CD14-positive monocyte (primary cell): ENCODE measurements around the gene DCDC2. TPM values are rescaled to one million over a fixed set of nuclear protein-coding genes. Genes with fewer than 3 reads are reported as not detected.

Source experiments
- DNase-seq, 3 donors: peaks; one replicate each; pipeline ENCODE4 v3.0.0-alpha.2; 2011 to 2022
- H2AFZ ChIP-seq: 2 replicates; pipeline ENCODE4 v1.6.0; 2012; ENCODE audit warnings: mild to moderate bottlenecking, low read depth, low read length, inconsistent platforms; ENCODE audit not compliant: insufficient read depth, poor library complexity, severe bottlenecking
- H3K27ac ChIP-seq, 2 donors: 1 replicate in 1 of 2; 2 replicates in 1 of 2; pipeline ENCODE4 v1.5.1; 2012 to 2013; ENCODE audit warnings: low read length in 2 of 2, control low read depth in 1 of 2, inconsistent platforms in 1 of 2, low read depth in 1 of 2, mild to moderate bottlenecking in 1 of 2
- H3K27me3 ChIP-seq, 2 donors: one replicate each; pipeline versions ENCODE4 v1.6.0 to v1.6.1; 2011 to 2013; ENCODE audit warnings: low read length in 2 of 2; ENCODE audit not compliant: control insufficient read depth in 2 of 2, insufficient read depth in 2 of 2
- H3K36me3 ChIP-seq, 2 donors: replicated peaks in 1 of 2; 1 replicate in 1 of 2; 2 replicates in 1 of 2; pipeline versions ENCODE4 v1.5.1 to v1.6.1; 2012 to 2013; ENCODE audit warnings: low read length in 2 of 2, control low read depth in 1 of 2, inconsistent platforms in 1 of 2, mild to moderate bottlenecking in 1 of 2; ENCODE audit not compliant: insufficient read depth in 2 of 2, control insufficient read depth in 1 of 2
- H3K4me1 ChIP-seq, 2 donors: 1 replicate in 1 of 2; 2 replicates in 1 of 2; pipeline versions ENCODE4 v1.5.1 to v1.6.1; 2012 to 2013; ENCODE audit warnings: low read length in 2 of 2, control low read depth in 1 of 2, inconsistent platforms in 1 of 2, mild to moderate bottlenecking in 1 of 2, moderate library complexity in 1 of 2; ENCODE audit not compliant: insufficient read depth in 2 of 2, control insufficient read depth in 1 of 2
- H3K4me2 ChIP-seq: replicated peaks from 2 replicates; pipeline ENCODE3; 2012; ENCODE audit warnings: low read length, moderate library complexity, mild to moderate bottlenecking; ENCODE audit not compliant: poor library complexity, severe bottlenecking; ENCODE audit errors: extremely low read depth
- H3K4me3 ChIP-seq, 3 experiments: fragments of 200-600 bp in 1 of 3; sonication (generic) in 1 of 3; replicated peaks in 1 of 3; 1 replicate in 2 of 3; 2 replicates in 1 of 3; pipeline ENCODE4 v1.5.1; 2011 to 2013; ENCODE audit warnings: low read length in 3 of 3, mild to moderate bottlenecking in 3 of 3, control low read depth in 2 of 3, low read depth in 2 of 3, inconsistent platforms in 1 of 3, moderate library complexity in 1 of 3
- H3K79me2 ChIP-seq: 2 replicates; pipeline ENCODE4 v1.6.0; 2012; ENCODE audit warnings: mild to moderate bottlenecking, control low read depth, inconsistent platforms, low read length, moderate library complexity; ENCODE audit not compliant: insufficient read depth
- H3K9ac ChIP-seq: 2 replicates; pipeline ENCODE4 v1.6.0; 2017; ENCODE audit warnings: low read length, mild to moderate bottlenecking; ENCODE audit not compliant: insufficient read depth, poor library complexity, severe bottlenecking
- H3K9me3 ChIP-seq, 2 donors: replicated peaks in 1 of 2; 1 replicate in 1 of 2; 2 replicates in 1 of 2; pipeline versions ENCODE4 v1.5.1 to v1.6.1; 2012 to 2013; ENCODE audit warnings: low read length in 2 of 2, control low read depth in 1 of 2; ENCODE audit not compliant: control insufficient read depth in 1 of 2, insufficient read depth in 1 of 2
- H4K20me1 ChIP-seq: 2 replicates; pipeline ENCODE4 v1.6.0; 2012; ENCODE audit warnings: mild to moderate bottlenecking, low read length, control low read depth, moderate library complexity; ENCODE audit not compliant: insufficient read depth
- H3K27ac Mint-ChIP-seq, 7 donors: one replicate each; pipeline ENCODE4 v1.8.0; 2020; ENCODE audit warnings: mild to moderate bottlenecking in 7 of 7, mixed read lengths in 7 of 7, moderate library complexity in 6 of 7, inconsistent platforms in 2 of 7
- H3K27me3 Mint-ChIP-seq, 3 donors: one replicate each; pipeline ENCODE4 v1.8.0; 2021 to 2022; ENCODE audit warnings: low read depth in 3 of 3, mild to moderate bottlenecking in 3 of 3, mixed read lengths in 3 of 3, moderate library complexity in 3 of 3, inconsistent platforms in 1 of 3
- H3K36me3 Mint-ChIP-seq, 2 donors: one replicate each; pipeline ENCODE4 v1.8.0; 2020; ENCODE audit warnings: mixed read lengths in 2 of 2, inconsistent platforms in 1 of 2, mild to moderate bottlenecking in 1 of 2
- H3K4me1 Mint-ChIP-seq: one replicate; pipeline ENCODE4 v1.8.0; 2020; ENCODE audit warnings: mild to moderate bottlenecking, mixed read lengths
- H3K4me3 Mint-ChIP-seq, 2 donors: one replicate each; pipeline ENCODE4 v1.8.0; 2020; ENCODE audit warnings: mild to moderate bottlenecking in 2 of 2, mixed read lengths in 2 of 2, moderate library complexity in 1 of 2
- H3K9me3 Mint-ChIP-seq, 7 donors: one replicate each; pipeline ENCODE4 v1.8.0; 2020 to 2022; ENCODE audit warnings: mixed read lengths in 7 of 7, mild to moderate bottlenecking in 6 of 7, moderate library complexity in 6 of 7, inconsistent platforms in 2 of 7
- CTCF ChIP-seq: fragments of 200-600 bp; IDR thresholded peaks from one replicate; pipeline ENCODE4 v1.8.0; 2022; ENCODE audit warnings: antibody characterized with exemption, mild to moderate bottlenecking
- WGBS: methylation state at CpG from one replicate; pipeline ENCODE4 v1.1.5; 2013; ENCODE audit warnings: missing lambda C conversion rate; ENCODE audit not compliant: insufficient coverage; 5-methylcytosine and 5-hydroxymethylcytosine counted together
- intact Hi-C, 2 donors: fragments of 100-400 bp; cut with micrococcal nuclease; formaldehyde crosslinking; loops; one replicate each; pipeline versions ENCODE4 v1.15.0 to v1.15.1; 2023
- polyA plus RNA-seq, 3 donors: library from polyadenylated mRNA; depleted of rRNA in 1 of 3; unstranded in 2 of 3; stranded (reverse) in 1 of 3; fragments of 300-500 nt in 2 of 3; fragments of >200 nt in 1 of 3; fragmentation: Illumina TruSeq in 2 of 3; gene quantifications; 1 replicate in 2 of 3; 2 replicates in 1 of 3; pipeline ENCODE4 v1.2.3, GENCODE V29; 2012 to 2021

The DCDC2 gene
- polyA plus RNA-seq, 3 donors = not detected

GRCh38 chr6:24194978-24195700 lies 162.7 kb downstream of the DCDC2 start:
- 100% methylated on average over 1 of the region's 2 CpGs for WGBS
- DNase-seq = no peak
- H3K27ac ChIP-seq = no peak overlapping the region
- intact Hi-C loops = no loop called here
- Mint-ChIP-seq H3K4me1 (no peaks in the 10 kb centered on the region), H3K36me3 (no peaks in the 10 kb centered on the region), H3K4me3 (no peak overlapping the region), H3K9me3 (peaks cover 2 to 8% (median 2%) of the 10 kb centered on the region in 7 donors), H3K27ac (no peak overlapping the region), H3K27me3 (peaks cover 0 to 3% (median 2%) of the 10 kb centered on the region in 3 donors)
- no peaks in the 10 kb centered on the region for H4K20me1 ChIP-seq
- H3K79me2 ChIP-seq = no peaks in the 10 kb centered on the region
- no peak overlapping the region for H3K9ac ChIP-seq
- no peaks in the 10 kb centered on the region for H3K27me3 ChIP-seq
- H3K4me3 ChIP-seq = no peak overlapping the region
- H3K4me1 ChIP-seq = no peaks in the 10 kb centered on the region
- H2AFZ ChIP-seq = no peak overlapping the region
- no peaks in the 10 kb centered on the region for H3K36me3 ChIP-seq
- no peak overlapping the region for H3K4me2 ChIP-seq
- TF ChIP-seq CTCF = no peak
- H3K9me3 ChIP-seq = no peaks in the 10 kb centered on the region

DNA sequence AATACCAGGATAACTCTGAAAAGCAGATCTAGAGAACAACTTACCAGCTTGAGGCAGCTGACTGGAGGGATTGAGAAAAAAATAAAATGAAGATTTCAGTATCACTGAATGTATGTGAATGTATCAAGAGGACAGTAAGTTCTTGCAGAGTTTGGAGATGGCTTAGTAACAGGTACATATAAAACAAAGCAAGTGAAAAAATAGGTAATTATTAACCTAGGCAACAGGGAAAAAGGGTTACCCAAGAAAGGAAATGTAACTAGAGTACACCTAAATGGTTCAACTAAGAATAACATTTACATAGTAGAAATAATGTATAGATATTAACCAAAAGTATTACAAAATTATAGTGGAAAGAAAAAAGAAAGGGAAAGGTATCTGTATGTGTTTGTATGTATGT lies 164.5 kb downstream of the DCDC2 start:
- H3K27me3 Mint-ChIP-seq = peaks cover 0 to 3% (median 0%) of the 10 kb centered on the region in 3 donors
- no peaks in the 10 kb centered on the region for H3K36me3 Mint-ChIP-seq
- no peak overlapping the region for H3K4me3 ChIP-seq
- no peaks in the 10 kb centered on the region for H3K79me2 ChIP-seq
- H3K36me3 ChIP-seq = no peaks in the 10 kb centered on the region
- no peak overlapping the region for H3K4me3 Mint-ChIP-seq
- no peak overlapping the region for H3K27ac ChIP-seq
- no peaks in the 10 kb centered on the region for H3K27me3 ChIP-seq
- no peak overlapping the region for H2AFZ ChIP-seq
- no peaks in the 10 kb centered on the region for H3K4me1 Mint-ChIP-seq
- DNase-seq = no peak
- H3K9me3 Mint-ChIP-seq = peaks cover 0 to 7% (median 2%) of the 10 kb centered on the region in 7 donors
- no peak overlapping the region for H3K4me2 ChIP-seq
- TF ChIP-seq CTCF = no peak
- intact Hi-C loops = no loop called here
- H3K9ac ChIP-seq = no peak overlapping the region
- no peak overlapping the region for H3K27ac Mint-ChIP-seq
- H3K9me3 ChIP-seq = no peaks in the 10 kb centered on the region
- H3K4me1 ChIP-seq = no peaks in the 10 kb centered on the region
- H4K20me1 ChIP-seq = no peaks in the 10 kb centered on the region
